SKM-1 (cell line): ENCODE results near the gene FOXK2.
A peak's percentile ranks its signal among the peaks of the same experiment; 100 is the strongest.
"Not testable (repeated sequence)": the region's sequence is repeated elsewhere in the genome, so short reads cannot be mapped to it uniquely, and the experiment has no call there.

Source experiments
- DNase-seq: peaks from one replicate; lab custom pipeline; 2025; ENCODE audit not compliant: unreplicated experiment; lab: John Stamatoyannopoulos, UW

Gene FOXK2

GRCh38 chr17:82528484-82529265 is 9.1 kb downstream of the FOXK2 start:
- DNase-seq: no peak

GRCh38 chr17:82529914-82530300 is 10.4 kb downstream of the FOXK2 start:
- DNase-seq: no peak

GRCh38 chr17:82531431-82531881 is 11.9 kb downstream of the FOXK2 start:
- DNase-seq: no peak

GRCh38 chr17:82534401-82534812 is 14.9 kb downstream of the FOXK2 start:
- DNase-seq: no peak

- no peak for DNase-seq
These were observed 17.1 kb downstream of the FOXK2 start for GRCh38 chr17:82536512-82537201.

- not testable (repeated sequence) for DNase-seq
These were observed 17.7 kb downstream of the FOXK2 start for GRCh38 chr17:82537228-82537627.

- not testable (repeated sequence) for DNase-seq
These were observed 19.5 kb downstream of the FOXK2 start for GRCh38 chr17:82539076-82539475.

GRCh38 chr17:82542439-82542838 is 22.9 kb downstream of the FOXK2 start:
- no peak for DNase-seq

GRCh38 chr17:82544431-82545070 is 25.0 kb downstream of the FOXK2 start:
- no peak for DNase-seq

GRCh38 chr17:82545071-82545462 is 25.5 kb downstream of the FOXK2 start:
- no peak for DNase-seq

GRCh38 chr17:82547981-82548380 is 28.4 kb downstream of the FOXK2 start:
- DNase-seq: no peak

GRCh38 chr17:82548681-82549303 is 29.3 kb downstream of the FOXK2 start:
- no peak for DNase-seq

GRCh38 chr17:82551779-82552457 is 32.4 kb downstream of the FOXK2 start:
- DNase-seq: peak; percentile 8

GRCh38 chr17:82552580-82552979 is 33.0 kb downstream of the FOXK2 start:
- DNase-seq: no peak

- no peak for DNase-seq
These were observed 33.8 kb downstream of the FOXK2 start for GRCh38 chr17:82553210-82553930.

- DNase-seq: not testable (repeated sequence)
These were observed 38.0 kb downstream of the FOXK2 start for GRCh38 chr17:82557510-82557909.

- DNase-seq: no peak
These were observed 40.2 kb downstream of the FOXK2 start for GRCh38 chr17:82559566-82560251.

- DNase-seq: no peak
These were observed 40.7 kb downstream of the FOXK2 start for GRCh38 chr17:82560252-82560642.

GRCh38 chr17:82560802-82561428 is 41.4 kb downstream of the FOXK2 start:
- DNase-seq: no peak
